ENCODE data around the gene ATP5MK. TPM values are rescaled to one million over a fixed set of nuclear protein-coding genes. Genes with fewer than 3 reads are reported as not detected.

The ATP5MK gene
- total RNA-seq, 1 experiment from 2014 or later, result 694 TPM

- ATAC-seq (no peak), DNase-seq (ENCODE audit: low read depth, low spot score) (no peak)
- intact Hi-C loops (cut with micrococcal nuclease; ENCODE audit: unreplicated experiment) (no loop called here), in situ Hi-C loops (cut with HindIII; ENCODE audit: low pct_unique_long_range_greater_than_20kb, low sequenced_read_pairs) (no loop called here)
- H3K36me3 ChIP-seq (ENCODE audit: control insufficient read depth, insufficient read depth, low read length), result peaks cover 4% of the 10 kb centered on the region
- no peak for TF ChIP-seq CTCF (IDR thresholded peaks at IDR 0.05)
- no peak for TF ChIP-seq SIN3A (IDR thresholded peaks at IDR 0.05; ENCODE audit: borderline replicate concordance, insufficient read depth, low read depth, low read length)
- no peak for TF ChIP-seq TCF7L2 (IDR thresholded peaks at IDR 0.05; ENCODE audit: low read depth, low read length)
- no peak for TF ChIP-seq POLR2AphosphoS5 (IDR thresholded peaks at IDR 0.05; ENCODE audit: low read depth, low read length)
- no peak overlapping the region for H3K27ac ChIP-seq (ENCODE audit: low read length)
- ChIA-PET POLR2A (no interaction called here), CTCF (no interaction called here)
- H3K27me3 ChIP-seq (ENCODE audit: control insufficient read depth, insufficient read depth, low read length), result no peaks in the 10 kb centered on the region
- H3K4me3 ChIP-seq (ENCODE audit: low read depth in 2 of 2, low read length in 2 of 2), result no peak overlapping the region
- H3K4me1 ChIP-seq (ENCODE audit: control insufficient read depth, insufficient read depth, low read length), result no peaks in the 10 kb centered on the region; the same call in 1 of the 2 replicates
- H3K9me3 ChIP-seq (ENCODE audit: control insufficient read depth, insufficient read depth, low read depth, low read length), result no peaks in the 10 kb centered on the region
- BruUV-seq (replicated peaks), result no TSS peak
Observed at GRCh38 chr10:103374263-103374662, 22.0 kb downstream of the ATP5MK start.

DNA sequence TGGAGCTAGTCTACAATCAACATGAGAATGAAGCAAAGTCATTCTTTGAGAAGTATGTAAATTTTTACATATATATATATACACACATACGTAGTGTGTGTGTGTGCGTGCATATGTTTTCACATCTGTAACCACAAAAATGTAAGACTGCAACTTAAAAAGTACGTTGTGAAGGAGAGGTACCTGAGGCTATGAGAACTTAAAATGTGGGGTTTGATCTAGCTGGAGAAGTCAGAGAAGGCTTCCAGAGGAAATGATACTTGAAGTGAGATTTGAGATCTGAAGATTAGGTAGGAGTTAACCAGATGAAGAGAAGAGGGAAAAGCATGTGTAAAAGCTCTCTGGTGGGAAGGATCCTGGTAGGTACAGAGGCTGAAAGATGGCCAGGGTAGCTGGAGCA lies 22.7 kb downstream of the ATP5MK start:
- ChIA-PET CTCF (no interaction called here), POLR2A (no interaction called here)
- no peak for DNase-seq (ENCODE audit: low read depth, low spot score)
- intact Hi-C loops (cut with micrococcal nuclease; ENCODE audit: unreplicated experiment) (no loop called here), in situ Hi-C loops (cut with HindIII; ENCODE audit: low pct_unique_long_range_greater_than_20kb, low sequenced_read_pairs) (no loop called here)
- H3K27me3 ChIP-seq (ENCODE audit: control insufficient read depth, insufficient read depth, low read length), result no peaks in the 10 kb centered on the region
- H3K4me1 ChIP-seq (ENCODE audit: control insufficient read depth, insufficient read depth, low read length), result no peaks in the 10 kb centered on the region; the same call in 1 of the 2 replicates
- H3K27ac ChIP-seq (ENCODE audit: low read length), result no peak overlapping the region
- ATAC-seq, result no peak
- no peaks in the 10 kb centered on the region for H3K9me3 ChIP-seq (ENCODE audit: control insufficient read depth, insufficient read depth, low read depth, low read length)
- TF ChIP-seq CTCF (IDR thresholded peaks at IDR 0.05) (no peak), REST (IDR thresholded peaks at IDR 0.05; ENCODE audit: insufficient read depth in 1 of 2, low read depth in 2 of 2, low read length in 1 of 2) (no peak), POLR2AphosphoS5 (IDR thresholded peaks at IDR 0.05; ENCODE audit: low read depth, low read length) (no peak), TCF7L2 (IDR thresholded peaks at IDR 0.05; ENCODE audit: low read depth, low read length) (no peak), SIN3A (IDR thresholded peaks at IDR 0.05; ENCODE audit: borderline replicate concordance, insufficient read depth, low read depth, low read length) (no peak)
- peaks cover 4% of the 10 kb centered on the region for H3K36me3 ChIP-seq (ENCODE audit: control insufficient read depth, insufficient read depth, low read length)
- BruUV-seq (replicated peaks), result no TSS peak
- no peak overlapping the region for H3K4me3 ChIP-seq (ENCODE audit: low read depth in 2 of 2, low read length in 2 of 2)

All from Panc1 (cell line).